Karpas-422 (cell line): ENCODE data around the gene POP4. TPM values are rescaled to one million over a fixed set of nuclear protein-coding genes. Genes with fewer than 3 reads are reported as not detected.

ENCODE experiments used
- DNase-seq: peaks from one replicate; pipeline ENCODE4 v3.0.0-alpha.2; 2015
- H2AFZ ChIP-seq: fragments of 200-600 bp; sonication (generic); 2 replicates; pipeline ENCODE4 v1.6.1; 2014; ENCODE audit warnings: antibody characterized with exemption, low read length, mixed read lengths
- H3K27ac ChIP-seq: fragments of 200-600 bp; sonication (generic); 2 replicates; pipeline ENCODE4 v1.5.1; 2014; ENCODE audit warnings: mild to moderate bottlenecking, low read length, moderate library complexity
- H3K27me3 ChIP-seq: fragments of 200-600 bp; sonication (generic); 2 replicates; pipeline ENCODE4 v1.6.1; 2014; ENCODE audit warnings: low read length, mixed read lengths
- H3K36me3 ChIP-seq: fragments of 200-600 bp; sonication (generic); 2 replicates; pipeline ENCODE4 v1.6.1; 2014; ENCODE audit warnings: low read length, mixed read lengths; ENCODE audit not compliant: insufficient read depth
- H3K4me1 ChIP-seq: fragments of 200-600 bp; sonication (generic); 2 replicates; pipeline ENCODE4 v1.6.1; 2014; ENCODE audit warnings: mild to moderate bottlenecking, low read length, mixed read lengths
- H3K4me2 ChIP-seq: fragments of 200-600 bp; sonication (generic); 2 replicates; pipeline ENCODE4 v1.6.1; 2014; ENCODE audit warnings: low read length, low read depth, mild to moderate bottlenecking; ENCODE audit not compliant: poor library complexity, severe bottlenecking
- H3K4me3 ChIP-seq: fragments of 200-600 bp; sonication (generic); 2 replicates; pipeline ENCODE4 v1.5.1; 2014; ENCODE audit warnings: mild to moderate bottlenecking, antibody characterized with exemption, low read length, mixed read lengths
- H3K79me2 ChIP-seq: fragments of 200-600 bp; sonication (generic); 2 replicates; pipeline ENCODE4 v1.6.1; 2014; ENCODE audit warnings: mild to moderate bottlenecking, low read length, mixed read lengths
- H3K9ac ChIP-seq: fragments of 200-600 bp; sonication (generic); 2 replicates; pipeline ENCODE4 v1.6.0; 2014; ENCODE audit warnings: low read length
- H3K9me2 ChIP-seq: fragments of 200-600 bp; sonication (generic), shearing (Covaris generic); replicated peaks from 2 replicates; pipeline ENCODE4 v1.6.0; 2014; ENCODE audit warnings: mild to moderate bottlenecking, low read length, moderate library complexity; ENCODE audit not compliant: insufficient read depth
- H3K9me3 ChIP-seq: fragments of 300-700, 200-600 bp; sonication (generic); 2 replicates; pipeline ENCODE4 v1.6.1; 2014; ENCODE audit warnings: low read length, mixed read lengths
- H4K20me1 ChIP-seq: fragments of 200-600 bp; sonication (generic); 2 replicates; pipeline ENCODE4 v1.6.1; 2014; ENCODE audit warnings: mild to moderate bottlenecking, antibody characterized with exemption, low read length, low read depth; ENCODE audit not compliant: insufficient read depth
- total RNA-seq: library from RNA; depleted of rRNA; stranded (reverse); fragments of >200 nt; shearing (Covaris generic); gene quantifications from 2 replicates; pipeline ENCODE4 v1.2.3, GENCODE V29; 2014; ENCODE audit warnings: low replicate concordance

POP4 gene
- total RNA-seq, 1 experiment from 2014 or later: 92.7 TPM

- Histone ChIP-seq H3K9me2 (no peaks in the 10 kb centered on the region), H2AFZ (no peak overlapping the region), H3K4me3 (no peak overlapping the region), H3K27me3 (no peaks in the 10 kb centered on the region), H4K20me1 (no peaks in the 10 kb centered on the region), H3K9me3 (peaks cover 9% of the 10 kb centered on the region), H3K27ac (no peak overlapping the region), H3K4me1 (no peaks in the 10 kb centered on the region), H3K4me2 (no peak overlapping the region), H3K79me2 (no peaks in the 10 kb centered on the region), H3K9ac (no peak overlapping the region), H3K36me3 (no peaks in the 10 kb centered on the region)
- no peak for DNase-seq
Observed at GRCh38 chr19:29564574-29565005, 41.5 kb upstream of the POP4 start.

- no peaks in the 10 kb centered on the region for H3K36me3 ChIP-seq
- no peaks in the 10 kb centered on the region for H4K20me1 ChIP-seq
- H3K9me3 ChIP-seq: peaks cover 4% of the 10 kb centered on the region; the same call in 1 of the 2 replicates
- no peak overlapping the region for H3K4me2 ChIP-seq
- H3K9ac ChIP-seq: no peak overlapping the region
- H2AFZ ChIP-seq: no peak overlapping the region
- H3K9me2 ChIP-seq: no peaks in the 10 kb centered on the region
- no peaks in the 10 kb centered on the region for H3K79me2 ChIP-seq
- H3K4me3 ChIP-seq: no peak overlapping the region
- H3K4me1 ChIP-seq: no peaks in the 10 kb centered on the region
- no peaks in the 10 kb centered on the region for H3K27me3 ChIP-seq
- DNase-seq: no peak
- H3K27ac ChIP-seq: no peak overlapping the region
Observed at GRCh38 chr19:29565171-29565570, 40.9 kb upstream of the POP4 start.

- DNase-seq: no peak
- Histone ChIP-seq H3K4me1 (no peaks in the 10 kb centered on the region), H2AFZ (no peak overlapping the region), H3K27ac (no peak overlapping the region), H3K9me3 (no peaks in the 10 kb centered on the region), H3K9me2 (no peaks in the 10 kb centered on the region), H3K27me3 (no peaks in the 10 kb centered on the region), H4K20me1 (no peaks in the 10 kb centered on the region), H3K4me2 (no peak overlapping the region), H3K36me3 (no peaks in the 10 kb centered on the region), H3K9ac (no peak overlapping the region), H3K4me3 (no peak overlapping the region), H3K79me2 (no peaks in the 10 kb centered on the region)
Observed at GRCh38 chr19:29566496-29567054, 39.5 kb upstream of the POP4 start.

- Histone ChIP-seq H3K27me3 (no peaks in the 10 kb centered on the region), H3K79me2 (no peaks in the 10 kb centered on the region), H3K9ac (no peak overlapping the region), H3K36me3 (no peaks in the 10 kb centered on the region), H3K27ac (no peak overlapping the region), H2AFZ (no peak overlapping the region), H3K9me3 (no peaks in the 10 kb centered on the region), H4K20me1 (no peaks in the 10 kb centered on the region), H3K4me1 (no peaks in the 10 kb centered on the region), H3K4me3 (no peak overlapping the region), H3K4me2 (no peak overlapping the region), H3K9me2 (no peaks in the 10 kb centered on the region)
- no peak for DNase-seq
Observed at GRCh38 chr19:29567366-29567915, 38.6 kb upstream of the POP4 start.

- H3K79me2 ChIP-seq: no peaks in the 10 kb centered on the region
- H3K4me3 ChIP-seq: no peak overlapping the region
- no peak overlapping the region for H3K27ac ChIP-seq
- no peaks in the 10 kb centered on the region for H3K9me2 ChIP-seq
- H3K9me3 ChIP-seq: no peaks in the 10 kb centered on the region
- H3K4me1 ChIP-seq: no peaks in the 10 kb centered on the region
- no peaks in the 10 kb centered on the region for H4K20me1 ChIP-seq
- DNase-seq: no peak
- H2AFZ ChIP-seq: no peak overlapping the region
- no peak overlapping the region for H3K4me2 ChIP-seq
- H3K27me3 ChIP-seq: no peaks in the 10 kb centered on the region
- no peak overlapping the region for H3K9ac ChIP-seq
- H3K36me3 ChIP-seq: no peaks in the 10 kb centered on the region
Observed at GRCh38 chr19:29568036-29569025, 37.8 kb upstream of the POP4 start.

GRCh38 chr19:29569038-29569911, 36.8 kb upstream of the POP4 start:
- no peak overlapping the region for H3K4me2 ChIP-seq
- H3K36me3 ChIP-seq: no peaks in the 10 kb centered on the region
- H3K9me2 ChIP-seq: no peaks in the 10 kb centered on the region
- no peak overlapping the region for H3K27ac ChIP-seq
- H3K9ac ChIP-seq: no peak overlapping the region
- H2AFZ ChIP-seq: no peak overlapping the region
- no peaks in the 10 kb centered on the region for H3K4me1 ChIP-seq
- no peak for DNase-seq
- no peaks in the 10 kb centered on the region for H3K27me3 ChIP-seq
- H4K20me1 ChIP-seq: no peaks in the 10 kb centered on the region
- H3K4me3 ChIP-seq: no peak overlapping the region
- no peaks in the 10 kb centered on the region for H3K79me2 ChIP-seq
- H3K9me3 ChIP-seq: no peaks in the 10 kb centered on the region

- H3K9me2 ChIP-seq: no peaks in the 10 kb centered on the region
- no peaks in the 10 kb centered on the region for H4K20me1 ChIP-seq
- H3K27ac ChIP-seq: no peak overlapping the region
- no peaks in the 10 kb centered on the region for H3K4me1 ChIP-seq
- no peaks in the 10 kb centered on the region for H3K79me2 ChIP-seq
- no peaks in the 10 kb centered on the region for H3K27me3 ChIP-seq
- no peak overlapping the region for H3K9ac ChIP-seq
- H3K4me2 ChIP-seq: no peak overlapping the region
- no peak overlapping the region for H3K4me3 ChIP-seq
- DNase-seq: no peak
- no peaks in the 10 kb centered on the region for H3K9me3 ChIP-seq
- H3K36me3 ChIP-seq: no peaks in the 10 kb centered on the region
- no peak overlapping the region for H2AFZ ChIP-seq
Observed at GRCh38 chr19:29571181-29571580, 34.9 kb upstream of the POP4 start.
